HepG2 (cell line): Measurements from ENCODE around the gene KDM5A. TPM values are rescaled to one million over a fixed set of nuclear protein-coding genes. Genes with fewer than 3 reads are reported as not detected.

Experiments
- ARHGAP35 ChIP-seq: sonication (generic); formaldehyde crosslinking; IDR thresholded peaks from 2 replicates; pipeline ENCODE4 v1.9.0; 2022; ENCODE audit warnings: mild to moderate bottlenecking, inconsistent platforms, moderate library complexity, missing genetic modification reagents, borderline replicate concordance
- CBX2 ChIP-seq, 2 experiments: fragments of 200-600 bp in 1 of 2; sonication (generic); formaldehyde crosslinking in 1 of 2; IDR thresholded peaks; 2 replicates each; pipeline versions ENCODE4 v1.7.0 to v1.8.1; 2018 to 2022; ENCODE audit warnings: low read depth in 2 of 2, low read length in 1 of 2, mild to moderate bottlenecking in 1 of 2, missing genetic modification reagents in 1 of 2
- HOXA5 ChIP-seq: sonication (generic); formaldehyde crosslinking; IDR thresholded peaks from 2 replicates; pipeline ENCODE4 v1.4.0; 2020; ENCODE audit warnings: missing genetic modification reagents
- HOXA9 ChIP-seq: sonication (generic); formaldehyde crosslinking; IDR thresholded peaks from 2 replicates; pipeline ENCODE4 v1.8.1; 2022; ENCODE audit warnings: missing genetic modification reagents, mild to moderate bottlenecking, moderate library complexity, borderline replicate concordance
- KDM2A ChIP-seq: sonication (generic); formaldehyde crosslinking; IDR thresholded peaks from 2 replicates; pipeline ENCODE4 v1.4.0; 2020; ENCODE audit warnings: low read depth, missing genetic modification reagents, borderline replicate concordance
- MXD3 ChIP-seq: IDR thresholded peaks from 2 replicates; pipeline ENCODE4 v1.6.1; 2016; ENCODE audit warnings: mild to moderate bottlenecking, missing biosample characterization, missing genetic modification reagents
- NR2F2 ChIP-seq: IDR thresholded peaks from 2 replicates; pipeline ENCODE4 v1.6.1; 2012; ENCODE audit warnings: low read depth, inconsistent platforms, borderline replicate concordance
- SALL2 ChIP-seq: sonication (generic); formaldehyde crosslinking; IDR thresholded peaks from 2 replicates; pipeline ENCODE4 v1.8.1; 2023; ENCODE audit warnings: mild to moderate bottlenecking, missing genetic modification reagents, inconsistent platforms
- SETDB1 ChIP-seq: sonication (generic); formaldehyde crosslinking; IDR thresholded peaks from 2 replicates; pipeline ENCODE4 v1.5.1; 2020; ENCODE audit warnings: missing genetic modification reagents, mild to moderate bottlenecking, borderline replicate concordance
- SKI ChIP-seq: fragments of 450-650 bp; IDR thresholded peaks from one replicate; pipeline ENCODE4 v1.6.1; 2018; ENCODE audit warnings: mild to moderate bottlenecking; ENCODE audit not compliant: partially characterized antibody
- TFE3 ChIP-seq: IDR thresholded peaks from 2 replicates; pipeline ENCODE4 v1.6.1; 2016
- TP53 ChIP-seq: sonication (generic); formaldehyde crosslinking; conservative IDR thresholded peaks from 2 replicates; pipeline ENCODE4 v1.4.0; 2020; ENCODE audit warnings: missing genetic modification reagents
- XRCC5 ChIP-seq: fragments of 200-400 bp; formaldehyde crosslinking; optimal IDR thresholded peaks from 2 replicates; pipeline ENCODE3; 2017; ENCODE audit warnings: mild to moderate bottlenecking, low read length
- ZNF121 ChIP-seq: sonication (generic); formaldehyde crosslinking; IDR thresholded peaks from 2 replicates; pipeline ENCODE4 v1.5.0; 2020; ENCODE audit warnings: mild to moderate bottlenecking, missing genetic modification reagents
- ZNF337 ChIP-seq: sonication (generic); formaldehyde crosslinking; IDR thresholded peaks from 2 replicates; pipeline ENCODE4 v1.5.1; 2020; ENCODE audit warnings: missing genetic modification reagents, low read depth, mild to moderate bottlenecking, borderline replicate concordance
- ZNF513 ChIP-seq: sonication (generic); formaldehyde crosslinking; conservative IDR thresholded peaks from 2 replicates; pipeline ENCODE4 v1.5.0; 2020; ENCODE audit warnings: missing genetic modification reagents
- ZNF709 ChIP-seq: sonication (generic); formaldehyde crosslinking; IDR thresholded peaks from 2 replicates; pipeline ENCODE4 v1.5.0; 2020; ENCODE audit warnings: mild to moderate bottlenecking, missing genetic modification reagents
- ZNF816 ChIP-seq: sonication (generic); formaldehyde crosslinking; IDR thresholded peaks from 2 replicates; pipeline ENCODE4 v1.8.0; 2022; ENCODE audit warnings: missing genetic modification reagents, mild to moderate bottlenecking, borderline replicate concordance
- polyA plus RNA-seq, 8 experiments: library from polyadenylated mRNA; depleted of rRNA in 3 of 8; stranded (reverse) in 7 of 8; unstranded in 1 of 8; fragments of >200 nt; fragmentation: Illumina TruSeq in 4 of 8; extraction: Trizol in 4 of 8; gene quantifications; 2 replicates each; pipeline versions ENCODE4 v1.2.1 to v1.2.3, GENCODE V29; 2011 to 2016; ENCODE audit warnings: low read depth in 4 of 8, missing spikeins in 1 of 8, mixed read lengths in 1 of 8; ENCODE audit not compliant: insufficient read depth in 1 of 8
- total RNA-seq, 5 experiments: library from RNA; depleted of rRNA; stranded (reverse); fragments of >200 nt; fragmentation: Illumina TruSeq; extraction: Trizol; gene quantifications; 2 replicates each; pipeline ENCODE4 v1.2.3, GENCODE V29; 2016; ENCODE audit warnings: low read depth in 1 of 5
- TF ChIP-seq, protein P1 (sequence below): sonication (generic); formaldehyde crosslinking; IDR thresholded peaks from 2 replicates; pipeline ENCODE4 v1.8.1; 2023; ENCODE audit warnings: missing genetic modification reagents, inconsistent platforms, borderline replicate concordance
- TF ChIP-seq, protein P2 (sequence below): sonication (generic); formaldehyde crosslinking; IDR thresholded peaks from 2 replicates; pipeline ENCODE4 v1.8.0; 2022; ENCODE audit warnings: mild to moderate bottlenecking, missing genetic modification reagents, moderate library complexity
- TF ChIP-seq, protein P3 (sequence below): sonication (generic); formaldehyde crosslinking; IDR thresholded peaks from 2 replicates; pipeline ENCODE4 v1.4.0; 2020; ENCODE audit warnings: missing genetic modification reagents

The KDM5A gene
- total and polyA plus RNA-seq, 2 of the 13 experiments (the other 11 are each of a cell fraction or from before 2014, with no cell fraction given) = 12.0 to 29.2 TPM

DNA sequence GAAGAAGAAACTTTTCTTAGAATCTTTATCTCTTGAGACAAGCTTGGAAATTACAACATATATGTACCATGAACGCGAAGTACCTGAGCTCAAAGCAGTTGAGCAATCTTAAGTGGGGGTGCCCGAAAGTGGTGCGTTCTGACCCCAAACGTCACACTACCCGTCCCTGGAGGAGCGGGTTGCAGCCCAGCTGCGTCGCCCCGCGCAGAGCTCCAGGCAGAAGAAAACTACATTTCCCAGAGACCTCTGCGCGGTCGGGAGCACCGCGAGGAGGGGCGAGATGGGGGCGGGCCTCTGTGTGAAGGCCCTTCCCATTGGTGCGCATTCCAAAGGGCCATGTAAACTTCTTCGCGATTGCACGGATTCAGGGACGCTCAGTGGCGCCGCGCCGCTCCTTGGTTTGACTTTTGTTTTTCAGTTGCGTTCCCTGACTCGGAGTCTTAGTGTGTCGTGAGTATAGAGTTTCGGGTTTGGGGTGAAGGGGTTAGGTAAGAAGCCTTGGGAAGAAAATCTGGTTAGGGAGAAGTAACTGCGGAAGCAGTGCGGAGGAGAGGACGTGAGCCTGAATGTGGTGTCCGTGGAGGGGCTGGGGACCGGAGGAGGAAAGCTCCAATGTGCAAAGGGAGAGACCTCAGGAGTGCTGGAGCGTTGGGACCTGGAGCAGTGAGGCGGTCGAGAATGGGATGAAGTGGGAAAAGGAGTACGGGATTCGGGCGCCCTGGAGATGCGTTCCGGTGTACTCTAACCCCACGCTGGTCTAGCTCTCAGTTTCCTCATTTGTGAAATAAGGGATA lies 12.3 kb upstream of the KDM5A start, which contains the start of gene CCDC77 (continued):
- no peak for TF ChIP-seq HOXA9
- TF ChIP-seq ZNF121 (CRISPR knock-in tag) = no peak
- TF ChIP-seq, protein P1, sequence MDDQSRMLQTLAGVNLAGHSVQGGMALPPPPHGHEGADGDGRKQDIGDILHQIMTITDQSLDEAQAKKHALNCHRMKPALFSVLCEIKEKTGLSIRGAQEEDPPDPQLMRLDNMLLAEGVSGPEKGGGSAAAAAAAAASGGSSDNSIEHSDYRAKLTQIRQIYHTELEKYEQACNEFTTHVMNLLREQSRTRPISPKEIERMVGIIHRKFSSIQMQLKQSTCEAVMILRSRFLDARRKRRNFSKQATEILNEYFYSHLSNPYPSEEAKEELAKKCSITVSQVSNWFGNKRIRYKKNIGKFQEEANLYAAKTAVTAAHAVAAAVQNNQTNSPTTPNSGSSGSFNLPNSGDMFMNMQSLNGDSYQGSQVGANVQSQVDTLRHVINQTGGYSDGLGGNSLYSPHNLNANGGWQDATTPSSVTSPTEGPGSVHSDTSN (CRISPR knock-in tag) = no peak
- TF ChIP-seq MXD3 (CRISPR knock-in tag) = peak; percentile 42; the same call in 1 of the 2 replicates
- no peak for TF ChIP-seq ZNF816 (CRISPR knock-in tag)
- TF ChIP-seq TFE3 (CRISPR knock-in tag) = no peak
- TF ChIP-seq ZNF337 (CRISPR knock-in tag) = no peak
- TF ChIP-seq HOXA5 = no peak
- TF ChIP-seq XRCC5 = peak; percentile 89
- no peak for TF ChIP-seq ARHGAP35
- peak; percentile 61; the same call in 1 of the 2 replicates for TF ChIP-seq ZNF709
- TF ChIP-seq KDM2A (CRISPR knock-in tag) = peak; percentile 81; the same call in 1 of the 2 replicates
- TF ChIP-seq, protein P2, sequence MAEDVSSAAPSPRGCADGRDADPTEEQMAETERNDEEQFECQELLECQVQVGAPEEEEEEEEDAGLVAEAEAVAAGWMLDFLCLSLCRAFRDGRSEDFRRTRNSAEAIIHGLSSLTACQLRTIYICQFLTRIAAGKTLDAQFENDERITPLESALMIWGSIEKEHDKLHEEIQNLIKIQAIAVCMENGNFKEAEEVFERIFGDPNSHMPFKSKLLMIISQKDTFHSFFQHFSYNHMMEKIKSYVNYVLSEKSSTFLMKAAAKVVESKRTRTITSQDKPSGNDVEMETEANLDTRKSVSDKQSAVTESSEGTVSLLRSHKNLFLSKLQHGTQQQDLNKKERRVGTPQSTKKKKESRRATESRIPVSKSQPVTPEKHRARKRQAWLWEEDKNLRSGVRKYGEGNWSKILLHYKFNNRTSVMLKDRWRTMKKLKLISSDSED (CRISPR knock-in tag) = no peak
- TF ChIP-seq SETDB1 (CRISPR knock-in tag) = no peak
- TF ChIP-seq SKI = no peak
- no peak for TF ChIP-seq CBX2 (IDR thresholded peaks at IDR 0.05; ENCODE audit: low read depth, low read length)
- TF ChIP-seq CBX2 (CRISPR knock-in tag; IDR thresholded peaks at IDR 0.05; ENCODE audit: low read depth) = no peak
- no peak for TF ChIP-seq TP53
- 0 out of 2 replicates have a peak, but pooled peaks have one; percentile 57 for TF ChIP-seq ZNF513 (CRISPR knock-in tag)
- TF ChIP-seq, protein P3, sequence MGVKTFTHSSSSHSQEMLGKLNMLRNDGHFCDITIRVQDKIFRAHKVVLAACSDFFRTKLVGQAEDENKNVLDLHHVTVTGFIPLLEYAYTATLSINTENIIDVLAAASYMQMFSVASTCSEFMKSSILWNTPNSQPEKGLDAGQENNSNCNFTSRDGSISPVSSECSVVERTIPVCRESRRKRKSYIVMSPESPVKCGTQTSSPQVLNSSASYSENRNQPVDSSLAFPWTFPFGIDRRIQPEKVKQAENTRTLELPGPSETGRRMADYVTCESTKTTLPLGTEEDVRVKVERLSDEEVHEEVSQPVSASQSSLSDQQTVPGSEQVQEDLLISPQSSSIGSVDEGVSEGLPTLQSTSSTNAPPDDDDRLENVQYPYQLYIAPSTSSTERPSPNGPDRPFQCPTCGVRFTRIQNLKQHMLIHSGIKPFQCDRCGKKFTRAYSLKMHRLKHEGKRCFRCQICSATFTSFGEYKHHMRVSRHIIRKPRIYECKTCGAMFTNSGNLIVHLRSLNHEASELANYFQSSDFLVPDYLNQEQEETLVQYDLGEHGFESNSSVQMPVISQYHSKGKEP (CRISPR knock-in tag) = no peak
- TF ChIP-seq NR2F2 = no peak; the same call in 1 of the 2 replicates
- TF ChIP-seq SALL2 (CRISPR knock-in tag) = no peak
